NB4 (cell line): ENCODE measurements around the gene FLNC.

ENCODE experiments used
- POLR2A ChIP-seq: IDR thresholded peaks from 2 replicates; pipeline ENCODE4 v1.6.1; 2011; ENCODE audit warnings: mild to moderate bottlenecking; ENCODE audit not compliant: insufficient read length; ENCODE audit errors: extremely low read depth
- TF ChIP-seq, protein P1 (sequence below): IDR thresholded peaks from one replicate; pipeline ENCODE4 v1.5.1; 2012; ENCODE audit warnings: low read depth, low read length

- TF ChIP-seq, protein P1, sequence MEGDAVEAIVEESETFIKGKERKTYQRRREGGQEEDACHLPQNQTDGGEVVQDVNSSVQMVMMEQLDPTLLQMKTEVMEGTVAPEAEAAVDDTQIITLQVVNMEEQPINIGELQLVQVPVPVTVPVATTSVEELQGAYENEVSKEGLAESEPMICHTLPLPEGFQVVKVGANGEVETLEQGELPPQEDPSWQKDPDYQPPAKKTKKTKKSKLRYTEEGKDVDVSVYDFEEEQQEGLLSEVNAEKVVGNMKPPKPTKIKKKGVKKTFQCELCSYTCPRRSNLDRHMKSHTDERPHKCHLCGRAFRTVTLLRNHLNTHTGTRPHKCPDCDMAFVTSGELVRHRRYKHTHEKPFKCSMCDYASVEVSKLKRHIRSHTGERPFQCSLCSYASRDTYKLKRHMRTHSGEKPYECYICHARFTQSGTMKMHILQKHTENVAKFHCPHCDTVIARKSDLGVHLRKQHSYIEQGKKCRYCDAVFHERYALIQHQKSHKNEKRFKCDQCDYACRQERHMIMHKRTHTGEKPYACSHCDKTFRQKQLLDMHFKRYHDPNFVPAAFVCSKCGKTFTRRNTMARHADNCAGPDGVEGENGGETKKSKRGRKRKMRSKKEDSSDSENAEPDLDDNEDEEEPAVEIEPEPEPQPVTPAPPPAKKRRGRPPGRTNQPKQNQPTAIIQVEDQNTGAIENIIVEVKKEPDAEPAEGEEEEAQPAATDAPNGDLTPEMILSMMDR = no peak
- TF ChIP-seq POLR2A = no peak
Observed at GRCh38 chr7:128794436-128794835, 35.8 kb upstream of the FLNC start.
